Cortex of kidney (tissue), 1 donor: ENCODE measurements around the gene CPSF2.
"Not testable (repeated sequence)": the region's sequence is repeated elsewhere in the genome, so short reads cannot be mapped to it uniquely, and the experiment has no call there.

Experiments
- DNase-seq: peaks from one replicate; lab custom pipeline; 2025; lab: John Stamatoyannopoulos, UW

Gene CPSF2

GRCh38 chr14:92160619-92161018 lies 38.9 kb downstream of the CPSF2 start:
- DNase-seq: no peak

GRCh38 chr14:92161521-92161920 lies 39.8 kb downstream of the CPSF2 start:
- DNase-seq: no peak

GRCh38 chr14:92164958-92165357 lies 43.2 kb downstream of the CPSF2 start:
- DNase-seq: no peak

GRCh38 chr14:92173668-92174067 lies 51.9 kb downstream of the CPSF2 start:
- DNase-seq: no peak

- DNase-seq: no peak
Observed at GRCh38 chr14:92175811-92176210, 54.0 kb downstream of the CPSF2 start.

- no peak for DNase-seq
Observed at GRCh38 chr14:92176476-92176875, 54.7 kb downstream of the CPSF2 start.

- DNase-seq: not testable (repeated sequence)
Observed at GRCh38 chr14:92179178-92179577, 57.4 kb downstream of the CPSF2 start.

GRCh38 chr14:92185559-92185958 lies 63.8 kb downstream of the CPSF2 start:
- DNase-seq: no peak

GRCh38 chr14:92187616-92188015 lies 65.8 kb downstream of the CPSF2 start:
- DNase-seq: not testable (repeated sequence)

GRCh38 chr14:92190768-92191167 lies 69.0 kb downstream of the CPSF2 start:
- DNase-seq: no peak

- DNase-seq: no peak
Observed at GRCh38 chr14:92198804-92199203, 77.0 kb downstream of the CPSF2 start.

- DNase-seq: no peak
Observed at GRCh38 chr14:92199763-92200162, 78.0 kb downstream of the CPSF2 start.

GRCh38 chr14:92203116-92203515 lies 81.3 kb downstream of the CPSF2 start:
- DNase-seq: no peak

GRCh38 chr14:92204792-92205191 lies 83.0 kb downstream of the CPSF2 start:
- no peak for DNase-seq

- DNase-seq: no peak
Observed at GRCh38 chr14:92207012-92207927, 85.5 kb downstream of the CPSF2 start.

- DNase-seq: no peak
Observed at GRCh38 chr14:92207928-92208265, 86.1 kb downstream of the CPSF2 start.

- DNase-seq: no peak
Observed at GRCh38 chr14:92209141-92209540, 87.4 kb downstream of the CPSF2 start.

- not testable (repeated sequence) for DNase-seq
Observed at GRCh38 chr14:92213125-92213524, 91.4 kb downstream of the CPSF2 start.

- no peak for DNase-seq
Observed at GRCh38 chr14:92215579-92215978, 93.8 kb downstream of the CPSF2 start.

- no peak for DNase-seq
Observed at GRCh38 chr14:92217936-92218335, 96.2 kb downstream of the CPSF2 start.
